PC-9 (cell line): Measurements from ENCODE around the gene SLC27A1. TPM values are rescaled to one million over a fixed set of nuclear protein-coding genes. Genes with fewer than 3 reads are reported as not detected.

ENCODE experiments used
- BruUV-seq: library from RNA; stranded (reverse); fragments of 400-500 nt; replicated peaks from 2 replicates; lab custom pipeline; 2021; lab: Mats Ljungman, UMichigan
- CTCF ChIA-PET: fragments of 300-600 bp; sonication (Branson Sonifier 250); formaldehyde crosslinking; loops from one replicate; lab custom pipeline; 2022; ENCODE audit warnings: antibody characterized with exemption; lab: Charles Lee
- POLR2A ChIA-PET: fragments of 300-600 bp; sonication (Branson Sonifier 250); formaldehyde crosslinking; loops from one replicate; lab custom pipeline; 2022; ENCODE audit warnings: antibody characterized with exemption; ENCODE audit not compliant: unreplicated experiment; lab: Charles Lee
- DNase-seq, 2 experiments: peaks; one replicate each; pipeline versions ENCODE4 v3.0.0 to v3.0.0-alpha.2; 2015 to 2022; ENCODE audit warnings: mixed read lengths in 1 of 2
- H2AFZ ChIP-seq: fragments of 200-600 bp; sonication (generic); 2 replicates; pipeline ENCODE4 v1.8.1; 2017; ENCODE audit warnings: antibody characterized with exemption
- H3F3A ChIP-seq: fragments of 200-600 bp; sonication (generic); 2 replicates; pipeline ENCODE4 v1.8.1; 2017; ENCODE audit warnings: antibody characterized with exemption, mild to moderate bottlenecking, low read depth; ENCODE audit not compliant: insufficient read depth
- H3K27ac ChIP-seq: fragments of 200-600 bp; sonication (generic); 2 replicates; pipeline ENCODE4 v1.6.1; 2016; ENCODE audit warnings: mixed run types
- H3K27me3 ChIP-seq: fragments of 200-600 bp; sonication (generic); 2 replicates; pipeline ENCODE4 v1.6.1; 2016; ENCODE audit warnings: low read depth, mixed run types; ENCODE audit not compliant: insufficient read depth
- H3K36me3 ChIP-seq: fragments of 200-600 bp; sonication (generic); 2 replicates; pipeline ENCODE4 v1.6.1; 2016; ENCODE audit warnings: low read depth, mixed run types
- H3K4me1 ChIP-seq: fragments of 200-600 bp; sonication (generic); replicated peaks from 2 replicates; pipeline ENCODE4 v1.6.1; 2016; ENCODE audit warnings: mixed run types; ENCODE audit not compliant: insufficient read depth
- H3K4me2 ChIP-seq: fragments of 200-600 bp; sonication (generic); 2 replicates; pipeline ENCODE4 v1.6.1; 2017; ENCODE audit warnings: mixed run types
- H3K4me3 ChIP-seq: fragments of 200-600 bp; sonication (generic); 2 replicates; pipeline ENCODE4 v1.6.1; 2016; ENCODE audit warnings: mixed run types
- H3K79me2 ChIP-seq: fragments of 200-600 bp; sonication (generic); 2 replicates; pipeline ENCODE4 v1.6.1; 2017; ENCODE audit warnings: low read depth, mixed run types
- H3K9me2 ChIP-seq: fragments of 200-600 bp; sonication (generic); 2 replicates; pipeline ENCODE4 v1.8.1; 2017; ENCODE audit warnings: mild to moderate bottlenecking; ENCODE audit not compliant: insufficient read depth
- H3K9me3 ChIP-seq: fragments of 200-600 bp; sonication (generic); 2 replicates; pipeline ENCODE4 v1.8.1; 2016; ENCODE audit warnings: low read depth; ENCODE audit not compliant: insufficient read depth
- H4K20me1 ChIP-seq: fragments of 200-600 bp; sonication (generic); 2 replicates; pipeline ENCODE4 v1.8.1; 2017; ENCODE audit not compliant: insufficient read depth
- CTCF ChIP-seq: fragments of 200-600 bp; sonication (generic); conservative IDR thresholded peaks from 2 replicates; pipeline ENCODE4 v1.6.1; 2017; ENCODE audit warnings: mixed run types, antibody characterized with exemption, mild to moderate bottlenecking, moderate library complexity
- EZH2 ChIP-seq: fragments of 200-600 bp; sonication (generic); IDR thresholded peaks from 2 replicates; pipeline ENCODE4 v1.8.0; 2017; ENCODE audit warnings: antibody characterized with exemption, low read depth
- intact Hi-C: fragments of 100-400 bp; cut with micrococcal nuclease; formaldehyde crosslinking; loops from one replicate; pipeline ENCODE4 v1.10.0; 2022; ENCODE audit not compliant: unreplicated experiment
- total RNA-seq: library from RNA; stranded (reverse); gene quantifications from 2 replicates; pipeline ENCODE4 v1.2.3, GENCODE V29; 2021

SLC27A1 gene
- total RNA-seq, 1 experiment from 2014 or later, result 30.8 TPM

GRCh38 chr19:17495639-17496296 lies 25.4 kb downstream of the SLC27A1 start:
- Histone ChIP-seq H3K9me3 (no peaks in the 10 kb centered on the region), H3K4me1 (no peaks in the 10 kb centered on the region), H3K36me3 (no peaks in the 10 kb centered on the region; the same call in 1 of the 2 replicates), H3F3A (peaks cover 66% of the 10 kb centered on the region; the same call in 1 of the 2 replicates), H3K27ac (no peak overlapping the region), H3K4me3 (no peak overlapping the region), H3K27me3 (no peaks in the 10 kb centered on the region), H3K79me2 (no peaks in the 10 kb centered on the region), H3K4me2 (no peak overlapping the region), H3K9me2 (no peaks in the 10 kb centered on the region), H2AFZ (no peak overlapping the region), H4K20me1 (peaks cover 48% of the 10 kb centered on the region)
- TF ChIP-seq EZH2 (no peak), CTCF (no peak)
- BruUV-seq, result no TSS peak
- intact Hi-C loops, result no loop called here
- POLR2A ChIA-PET, result no interaction called here
- CTCF ChIA-PET, result interaction anchor here (0.6 to 1.9 kb wide), 5 partner anchors 23 to 279 kb away, joined by 4 to 7 read pairs (median 7); no protein-coding TSS in a partner anchor
- no peak for DNase-seq

- 0 out of 2 replicates have a peak, but pooled peaks cover 4% of the 10 kb centered on the region for H3K79me2 ChIP-seq
- no peak overlapping the region for H3K27ac ChIP-seq
- DNase-seq, result peak; percentile 63 to 70
- no peak overlapping the region for H2AFZ ChIP-seq
- H4K20me1 ChIP-seq, result peaks cover 55% of the 10 kb centered on the region
- H3K27me3 ChIP-seq, result no peaks in the 10 kb centered on the region
- H3K36me3 ChIP-seq, result no peaks in the 10 kb centered on the region; the same call in 1 of the 2 replicates
- ChIA-PET CTCF (interaction anchor here (0.6 to 1.9 kb wide), 5 partner anchors 23 to 278 kb away, joined by 4 to 7 read pairs (median 7); no protein-coding TSS in a partner anchor), POLR2A (no interaction called here)
- TF ChIP-seq CTCF, result peak; percentile 96
- TF ChIP-seq EZH2, result no peak
- H3K9me3 ChIP-seq, result no peaks in the 10 kb centered on the region
- H3F3A ChIP-seq, result peaks cover 62% of the 10 kb centered on the region; the same call in 1 of the 2 replicates
- H3K4me2 ChIP-seq, result no peak overlapping the region
- H3K4me3 ChIP-seq, result no peak overlapping the region
- intact Hi-C loops, result no loop called here
- BruUV-seq, result no TSS peak
- no peaks in the 10 kb centered on the region for H3K4me1 ChIP-seq
- no peaks in the 10 kb centered on the region for H3K9me2 ChIP-seq
Observed at GRCh38 chr19:17496337-17496997, 26.1 kb downstream of the SLC27A1 start.

- CTCF ChIA-PET, result interaction anchor here (1.9 kb wide), 1 partner anchor 24 kb away, joined by 7 read pairs; no protein-coding TSS in a partner anchor
Observed at GRCh38 chr19:17497149-17497798, 26.9 kb downstream of the SLC27A1 start.

More at GRCh38 chr19:17497149-17497798, 26.9 kb downstream of the SLC27A1 start:
- Histone ChIP-seq H3K9me3 (no peaks in the 10 kb centered on the region), H3F3A (peaks cover 61% of the 10 kb centered on the region), H3K4me3 (no peak overlapping the region), H4K20me1 (peaks cover 60% of the 10 kb centered on the region), H3K79me2 (peaks cover 5% of the 10 kb centered on the region; the same call in 1 of the 2 replicates), H2AFZ (no peak overlapping the region), H3K27me3 (no peaks in the 10 kb centered on the region), H3K36me3 (no peaks in the 10 kb centered on the region; the same call in 1 of the 2 replicates), H3K4me1 (no peaks in the 10 kb centered on the region), H3K27ac (no peak overlapping the region), H3K9me2 (no peaks in the 10 kb centered on the region), H3K4me2 (no peak overlapping the region)
- POLR2A ChIA-PET, result no interaction called here
- intact Hi-C loops, result no loop called here
- TF ChIP-seq EZH2 (no peak), CTCF (no peak)
- BruUV-seq, result no TSS peak
- no peak for DNase-seq
